Measurements from ENCODE around the gene ITIH6.

Gene ITIH6

GRCh38 chrX:54711735-54712134 is 86.3 kb downstream of the ITIH6 start:
- H3K36me3 ChIP-seq (ENCODE audit: control insufficient read depth, low read length), result no peaks in the 10 kb centered on the region
- H3F3A ChIP-seq (ENCODE audit: control insufficient read depth, insufficient read depth), result no peaks in the 10 kb centered on the region
- H3K9me3 ChIP-seq (ENCODE audit: control insufficient read depth, insufficient read depth, low read length), result no peaks in the 10 kb centered on the region
- no peaks in the 10 kb centered on the region for H4K20me1 ChIP-seq (ENCODE audit: control insufficient read depth, insufficient read depth, low read depth, low read length)
- H3K4me2 ChIP-seq (ENCODE audit: low read length), result no peak overlapping the region
- no peaks in the 10 kb centered on the region for H3K9me2 ChIP-seq (replicated peaks; ENCODE audit: control insufficient read depth, low read length)
- TF ChIP-seq EZH2phosphoT487 (IDR thresholded peaks at IDR 0.05; ENCODE audit: borderline replicate concordance, low read length), result no peak
- H3K27ac ChIP-seq (ENCODE audit: low read depth, low read length), result no peak overlapping the region
- no peaks in the 10 kb centered on the region for H3K79me2 ChIP-seq (ENCODE audit: control insufficient read depth, low read length)
- H3K27me3 ChIP-seq (ENCODE audit: control insufficient read depth, low read length), result no peaks in the 10 kb centered on the region
- H3K4me1 ChIP-seq (ENCODE audit: control insufficient read depth, low read length), result no peaks in the 10 kb centered on the region
- no peak overlapping the region for H3K4me3 ChIP-seq (ENCODE audit: low read length)

GRCh38 chrX:54710920-54711319 is 87.1 kb downstream of the ITIH6 start:
- Histone ChIP-seq H4K20me1 (ENCODE audit: control insufficient read depth, insufficient read depth, low read depth, low read length) (no peaks in the 10 kb centered on the region), H3K4me3 (ENCODE audit: low read length) (no peak overlapping the region), H3K36me3 (ENCODE audit: control insufficient read depth, low read length) (no peaks in the 10 kb centered on the region), H3K4me2 (ENCODE audit: low read length) (no peak overlapping the region), H3K79me2 (ENCODE audit: control insufficient read depth, low read length) (no peaks in the 10 kb centered on the region), H3F3A (ENCODE audit: control insufficient read depth, insufficient read depth) (no peaks in the 10 kb centered on the region), H3K9me3 (ENCODE audit: control insufficient read depth, insufficient read depth, low read length) (no peaks in the 10 kb centered on the region), H3K27ac (ENCODE audit: low read depth, low read length) (no peak overlapping the region), H3K9me2 (replicated peaks; ENCODE audit: control insufficient read depth, low read length) (no peaks in the 10 kb centered on the region), H3K27me3 (ENCODE audit: control insufficient read depth, low read length) (no peaks in the 10 kb centered on the region), H3K4me1 (ENCODE audit: control insufficient read depth, low read length) (no peaks in the 10 kb centered on the region)
- TF ChIP-seq CTCF (IDR thresholded peaks at IDR 0.05; ENCODE audit: low read depth, low read length, poor library complexity, severe bottlenecking) (no peak), EZH2phosphoT487 (IDR thresholded peaks at IDR 0.05; ENCODE audit: borderline replicate concordance, low read length) (no peak)

- TF ChIP-seq EZH2phosphoT487 (IDR thresholded peaks at IDR 0.05; ENCODE audit: borderline replicate concordance, low read length), result no peak
- no peak for TF ChIP-seq CTCF (IDR thresholded peaks at IDR 0.05; ENCODE audit: low read depth, low read length, poor library complexity, severe bottlenecking)
- Histone ChIP-seq H4K20me1 (ENCODE audit: control insufficient read depth, insufficient read depth, low read depth, low read length) (no peaks in the 10 kb centered on the region), H3K4me3 (ENCODE audit: low read length) (no peak overlapping the region), H3F3A (ENCODE audit: control insufficient read depth, insufficient read depth) (no peaks in the 10 kb centered on the region), H3K36me3 (ENCODE audit: control insufficient read depth, low read length) (no peaks in the 10 kb centered on the region), H3K9me3 (ENCODE audit: control insufficient read depth, insufficient read depth, low read length) (no peaks in the 10 kb centered on the region), H3K79me2 (ENCODE audit: control insufficient read depth, low read length) (no peaks in the 10 kb centered on the region), H3K27ac (ENCODE audit: low read depth, low read length) (no peak overlapping the region), H3K27me3 (ENCODE audit: control insufficient read depth, low read length) (no peaks in the 10 kb centered on the region), H3K9me2 (replicated peaks; ENCODE audit: control insufficient read depth, low read length) (no peaks in the 10 kb centered on the region), H3K4me2 (ENCODE audit: low read length) (no peak overlapping the region), H3K4me1 (ENCODE audit: control insufficient read depth, low read length) (no peaks in the 10 kb centered on the region)
These were observed 89.7 kb downstream of the ITIH6 start for GRCh38 chrX:54708404-54708803.

All from DOHH2 (cell line).